IgD-negative memory B cell (primary cell): ENCODE measurements around the gene IGF2R. TPM values are rescaled to one million over a fixed set of nuclear protein-coding genes. Genes with fewer than 3 reads are reported as not detected.

Source experiments
- H3K27ac Mint-ChIP-seq, 3 donors: one replicate each; pipeline ENCODE4 v1.8.0; 2020 to 2022; ENCODE audit warnings: mild to moderate bottlenecking in 3 of 3, mixed read lengths in 3 of 3, moderate library complexity in 1 of 3
- H3K27me3 Mint-ChIP-seq: one replicate; pipeline ENCODE4 v1.8.0; 2021; ENCODE audit warnings: mixed read lengths
- H3K36me3 Mint-ChIP-seq: one replicate; pipeline ENCODE4 v1.8.0; 2020; ENCODE audit warnings: mild to moderate bottlenecking, mixed read lengths
- H3K4me1 Mint-ChIP-seq, 3 donors: one replicate each; pipeline ENCODE4 v1.8.0; 2020 to 2022; ENCODE audit warnings: mixed read lengths in 3 of 3, mild to moderate bottlenecking in 1 of 3
- H3K4me3 Mint-ChIP-seq, 4 donors: one replicate each; pipeline ENCODE4 v1.8.0; 2020 to 2022; ENCODE audit warnings: mild to moderate bottlenecking in 4 of 4, mixed read lengths in 4 of 4, moderate library complexity in 3 of 4
- H3K9me3 Mint-ChIP-seq, 3 donors: one replicate each; pipeline ENCODE4 v1.8.0; 2020 to 2021; ENCODE audit warnings: mixed read lengths in 3 of 3, mild to moderate bottlenecking in 1 of 3
- polyA plus RNA-seq: library from polyadenylated mRNA; unstranded; fragments of 300-500 nt; fragmentation: Illumina TruSeq; gene quantifications from one replicate; pipeline ENCODE4 v1.2.3, GENCODE V29; 2021

Gene IGF2R
- polyA plus RNA-seq, 1 donor from 2014 or later, result 4.7 TPM

DNA sequence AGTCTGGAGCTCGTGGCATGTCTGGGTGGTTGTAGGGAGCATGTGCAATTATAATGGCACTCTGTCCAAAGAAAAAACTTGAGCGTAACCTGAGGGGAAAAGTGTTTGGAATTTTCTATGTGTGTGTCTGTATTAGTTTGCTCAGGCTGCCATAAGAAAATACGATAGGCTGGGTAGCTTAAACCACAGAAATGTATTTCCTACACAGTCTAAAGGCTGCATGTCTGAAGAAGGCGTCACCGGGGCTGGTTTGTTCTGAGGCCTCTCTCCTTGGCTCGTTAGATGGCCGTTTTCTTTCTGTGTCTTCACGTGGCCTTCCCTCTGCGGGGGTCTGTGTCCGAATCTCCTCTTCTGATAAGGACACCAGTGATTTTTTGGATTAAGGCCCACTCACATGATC lies 59.0 kb downstream of the IGF2R start:
- no peak overlapping the region for H3K4me3 Mint-ChIP-seq
- no peaks in the 10 kb centered on the region for H3K9me3 Mint-ChIP-seq
- no peaks in the 10 kb centered on the region for H3K27me3 Mint-ChIP-seq
- H3K36me3 Mint-ChIP-seq, result peaks cover 10% of the 10 kb centered on the region
- H3K4me1 Mint-ChIP-seq, result peaks cover 4 to 8% (median 8%) of the 10 kb centered on the region in 3 donors
- H3K27ac Mint-ChIP-seq, result peak overlapping the region in 1 of 3 donors; percentile 82

DNA sequence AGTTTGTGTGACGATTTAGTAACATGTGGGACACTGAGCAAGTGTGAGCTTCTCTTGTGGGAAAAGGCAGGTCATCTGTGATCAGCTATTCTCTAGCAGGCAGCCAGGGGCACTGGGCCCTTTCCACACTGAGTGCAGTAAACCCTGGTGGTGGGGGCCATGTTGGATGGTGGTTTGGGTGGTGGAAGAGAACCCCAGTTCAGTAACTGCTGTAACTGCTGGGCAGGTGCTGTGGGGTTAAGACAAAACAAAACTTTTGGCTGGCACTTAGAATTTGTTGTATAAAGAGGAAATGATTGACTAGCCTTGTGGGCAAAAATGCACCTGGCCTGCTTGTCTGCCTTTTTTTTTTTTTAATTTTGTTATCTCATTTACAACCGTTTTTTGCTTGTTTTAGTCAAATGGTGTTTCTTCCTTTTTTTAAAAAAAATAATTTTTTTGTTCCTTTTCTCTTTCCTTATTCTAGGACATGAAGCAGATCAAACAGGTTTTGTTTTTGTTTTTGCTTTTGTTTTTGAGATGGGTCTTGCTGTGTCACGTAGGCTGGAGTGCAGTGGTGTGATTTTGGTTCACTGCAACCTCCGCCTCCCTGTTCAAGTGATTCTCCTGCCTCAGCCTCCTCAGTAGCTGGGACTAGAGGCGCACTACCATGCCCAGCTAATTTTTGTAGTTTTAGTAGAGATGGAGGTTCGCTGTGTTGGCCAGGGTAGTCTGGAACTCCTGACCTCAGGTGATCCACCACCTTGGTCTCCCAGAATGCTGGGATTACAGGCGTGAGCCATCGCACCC lies 59.8 kb downstream of the IGF2R start:
- peaks cover 10% of the 10 kb centered on the region for H3K36me3 Mint-ChIP-seq
- peak overlapping the region in 1 of 3 donors; percentile 55 for H3K27ac Mint-ChIP-seq
- no peaks in the 10 kb centered on the region for H3K27me3 Mint-ChIP-seq
- peaks cover 4 to 8% (median 8%) of the 10 kb centered on the region in 3 donors for H3K4me1 Mint-ChIP-seq
- H3K4me3 Mint-ChIP-seq, result no peak overlapping the region
- no peaks in the 10 kb centered on the region for H3K9me3 Mint-ChIP-seq

DNA sequence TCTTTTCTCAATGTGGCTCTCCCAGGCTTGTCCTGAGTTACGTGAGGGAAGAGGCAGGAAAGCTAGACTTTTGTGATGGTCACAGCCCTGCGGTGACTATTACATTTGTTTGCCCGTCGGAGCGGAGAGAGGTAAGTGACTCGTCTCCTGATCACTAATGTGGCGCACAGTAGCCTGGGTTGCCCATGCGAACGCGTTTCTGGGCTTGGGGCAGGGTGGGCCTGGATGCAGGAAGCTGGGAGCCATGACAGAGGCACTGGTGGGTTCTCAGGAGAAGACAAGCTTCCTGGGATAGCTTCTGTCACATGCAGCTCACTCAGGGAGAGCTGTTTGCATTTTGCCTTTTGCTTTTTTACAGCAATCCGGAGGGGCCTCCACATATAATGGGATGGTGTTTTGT lies 60.6 kb downstream of the IGF2R start:
- Mint-ChIP-seq H3K27ac (no peak overlapping the region), H3K27me3 (no peaks in the 10 kb centered on the region), H3K36me3 (peaks cover 10% of the 10 kb centered on the region), H3K4me3 (no peak overlapping the region), H3K4me1 (peaks cover 4 to 8% (median 8%) of the 10 kb centered on the region in 3 donors), H3K9me3 (no peaks in the 10 kb centered on the region)

DNA sequence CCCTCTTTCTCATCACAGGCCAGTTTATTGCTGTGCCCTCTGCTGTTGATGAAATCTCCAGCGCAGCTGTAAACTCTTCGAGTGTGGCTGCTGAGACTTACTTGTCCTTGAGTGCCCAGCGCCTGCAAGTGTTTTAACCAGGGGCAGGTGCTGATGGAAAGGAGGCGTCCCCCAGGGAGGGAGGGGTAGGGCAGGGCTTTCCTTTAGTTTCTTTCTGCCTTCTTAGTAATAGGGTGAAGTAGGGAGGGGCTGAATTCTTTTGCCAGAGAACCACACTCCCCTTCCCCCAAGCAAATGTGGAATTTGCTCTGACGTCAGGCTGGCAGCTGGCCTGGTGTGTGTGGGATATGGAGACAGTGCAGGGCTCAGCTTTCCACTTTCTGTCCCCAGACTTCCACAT lies 61.2 kb downstream of the IGF2R start:
- H3K27me3 Mint-ChIP-seq, result no peaks in the 10 kb centered on the region
- H3K27ac Mint-ChIP-seq, result no peak overlapping the region
- H3K36me3 Mint-ChIP-seq, result peaks cover 12% of the 10 kb centered on the region
- no peaks in the 10 kb centered on the region for H3K9me3 Mint-ChIP-seq
- H3K4me3 Mint-ChIP-seq, result no peak overlapping the region
- peaks cover 4 to 8% (median 8%) of the 10 kb centered on the region in 3 donors for H3K4me1 Mint-ChIP-seq

DNA sequence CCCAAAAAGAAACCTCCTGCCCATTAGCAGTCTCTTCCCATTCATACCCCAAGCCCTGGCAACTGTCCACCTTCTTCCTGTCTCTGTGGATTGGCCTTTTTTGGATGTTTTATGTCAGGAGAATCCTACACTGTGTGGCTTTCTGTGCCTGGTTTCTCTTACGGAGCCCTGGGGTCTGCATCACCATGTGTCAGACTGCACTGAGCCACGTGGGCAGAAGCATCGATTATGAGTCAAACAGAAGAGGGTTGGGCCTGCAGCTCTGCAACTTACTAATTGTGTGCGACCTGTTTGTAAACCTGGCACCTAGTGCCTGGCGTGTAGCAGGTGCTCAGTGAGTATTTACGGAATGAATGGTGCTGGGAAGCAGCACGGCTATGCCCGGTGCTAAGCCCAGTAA lies 62.6 kb downstream of the IGF2R start:
- no peaks in the 10 kb centered on the region for H3K27me3 Mint-ChIP-seq
- no peak overlapping the region for H3K4me3 Mint-ChIP-seq
- H3K4me1 Mint-ChIP-seq, result peaks cover 4 to 9% (median 8%) of the 10 kb centered on the region in 3 donors
- H3K9me3 Mint-ChIP-seq, result no peaks in the 10 kb centered on the region
- peaks cover 21% of the 10 kb centered on the region for H3K36me3 Mint-ChIP-seq
- H3K27ac Mint-ChIP-seq, result peak overlapping the region in 1 of 3 donors; percentile 67

DNA sequence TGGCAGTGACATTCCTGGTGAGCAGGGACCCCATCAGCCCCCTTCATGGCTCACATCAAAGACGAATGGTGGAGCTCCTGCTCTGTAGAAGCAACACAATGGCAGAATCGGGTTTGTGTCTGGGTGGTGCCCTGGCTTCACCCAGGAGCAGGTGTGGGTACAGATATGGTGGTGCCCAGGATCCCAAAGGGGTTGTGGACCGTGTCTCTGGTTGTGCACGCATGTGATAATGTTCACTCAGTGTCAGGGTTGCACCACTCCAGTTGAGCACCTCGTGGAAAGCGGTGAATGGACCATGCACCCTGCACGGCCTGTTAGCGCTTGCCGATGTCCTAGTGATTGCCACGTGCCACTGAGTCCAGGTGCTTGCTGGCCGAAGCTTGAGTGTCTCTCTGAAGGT lies 63.0 kb downstream of the IGF2R start:
- Mint-ChIP-seq H3K27me3 (no peaks in the 10 kb centered on the region), H3K36me3 (peaks cover 21% of the 10 kb centered on the region), H3K27ac (peak overlapping the region in 1 of 3 donors; percentile 67), H3K4me3 (no peak overlapping the region), H3K4me1 (peaks cover 4 to 10% (median 8%) of the 10 kb centered on the region in 3 donors), H3K9me3 (no peaks in the 10 kb centered on the region)

DNA sequence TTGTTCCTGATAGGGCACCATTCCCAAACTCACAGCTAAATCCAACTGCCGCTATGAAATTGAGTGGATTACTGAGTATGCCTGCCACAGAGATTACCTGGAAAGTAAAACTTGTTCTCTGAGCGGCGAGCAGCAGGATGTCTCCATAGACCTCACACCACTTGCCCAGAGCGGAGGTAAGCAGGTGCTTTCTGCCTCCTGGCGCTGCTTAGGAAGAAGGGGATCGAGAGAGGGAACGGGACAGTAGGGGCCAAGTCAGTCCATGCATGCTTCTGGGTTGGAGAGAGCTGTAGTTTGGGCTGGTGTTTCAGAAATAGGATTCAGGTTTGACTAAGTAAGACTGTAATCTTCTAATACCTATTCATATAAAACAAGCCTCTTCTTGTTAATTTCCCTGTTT lies 63.7 kb downstream of the IGF2R start:
- Mint-ChIP-seq H3K27me3 (no peaks in the 10 kb centered on the region), H3K36me3 (peaks cover 21% of the 10 kb centered on the region), H3K9me3 (no peaks in the 10 kb centered on the region), H3K27ac (no peak overlapping the region), H3K4me1 (peaks cover 4 to 10% (median 6%) of the 10 kb centered on the region in 3 donors), H3K4me3 (no peak overlapping the region)

DNA sequence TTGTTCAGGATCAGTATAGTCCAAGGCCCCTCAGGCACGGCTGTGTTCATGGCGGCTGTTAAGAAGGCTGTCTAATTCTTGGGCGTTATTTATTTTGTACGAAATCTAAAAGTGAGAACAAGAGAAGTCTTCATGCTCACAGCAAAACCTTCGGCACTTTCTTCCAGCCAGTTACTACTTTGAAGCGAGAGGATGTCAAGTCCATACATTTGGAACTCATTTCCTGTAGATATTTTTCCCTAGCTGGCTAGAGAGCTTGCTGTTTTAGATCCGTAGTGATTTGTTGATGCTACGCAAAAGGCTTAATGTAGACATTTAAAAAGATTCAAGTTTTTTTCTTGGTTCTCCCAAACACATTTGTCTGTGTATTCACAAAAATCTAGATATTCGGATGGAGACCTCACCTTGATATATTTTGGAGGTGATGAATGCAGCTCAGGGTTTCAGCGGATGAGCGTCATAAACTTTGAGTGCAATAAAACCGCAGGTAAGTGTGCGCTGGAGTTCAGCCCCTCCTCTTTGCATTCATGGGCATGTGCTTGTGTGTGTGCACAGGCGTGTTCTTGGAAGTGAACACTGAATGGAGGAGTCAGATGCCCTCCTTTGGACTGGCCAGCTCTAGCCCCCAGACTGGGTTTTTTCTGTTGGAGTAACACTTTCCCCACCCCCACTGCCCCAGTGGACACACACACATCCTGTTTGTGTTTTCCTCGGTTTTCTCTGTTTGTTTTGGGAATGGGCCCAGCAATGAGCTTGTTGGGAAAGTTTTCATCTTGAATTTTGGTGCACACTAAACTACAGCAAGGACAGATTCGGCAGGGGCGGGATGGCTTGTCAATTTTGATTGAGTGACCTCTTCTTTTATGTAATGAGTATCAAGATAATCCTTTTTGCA lies 65.4 kb downstream of the IGF2R start:
- peaks cover 0 to 5% (median 0%) of the 10 kb centered on the region in 3 donors for H3K4me1 Mint-ChIP-seq
- H3K27ac Mint-ChIP-seq, result no peak overlapping the region
- no peaks in the 10 kb centered on the region for H3K9me3 Mint-ChIP-seq
- H3K36me3 Mint-ChIP-seq, result peaks cover 17% of the 10 kb centered on the region
- no peak overlapping the region for H3K4me3 Mint-ChIP-seq
- H3K27me3 Mint-ChIP-seq, result no peaks in the 10 kb centered on the region

DNA sequence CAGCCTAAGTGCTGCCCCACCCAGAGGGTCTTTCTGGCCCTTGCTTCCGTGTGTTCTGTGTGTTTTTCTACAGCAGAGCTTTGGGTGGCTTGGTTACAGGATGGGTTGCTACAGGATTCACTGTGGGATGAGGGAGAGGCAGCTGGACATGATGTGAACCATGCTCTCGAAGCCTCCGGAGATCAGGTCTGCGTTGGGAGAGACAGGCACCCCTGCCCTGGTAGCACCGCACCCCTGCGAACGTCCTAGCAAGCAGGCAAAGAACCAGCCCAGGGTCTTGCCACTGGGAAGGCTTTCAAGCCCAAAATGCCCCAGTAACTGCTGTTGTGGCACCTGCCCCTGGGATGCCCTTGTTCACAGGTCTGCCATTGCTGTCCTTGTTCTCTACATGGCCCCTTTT lies 66.4 kb downstream of the IGF2R start:
- no peak overlapping the region for H3K4me3 Mint-ChIP-seq
- no peaks in the 10 kb centered on the region for H3K9me3 Mint-ChIP-seq
- H3K36me3 Mint-ChIP-seq, result peaks cover 17% of the 10 kb centered on the region
- H3K27ac Mint-ChIP-seq, result no peak overlapping the region
- H3K27me3 Mint-ChIP-seq, result no peaks in the 10 kb centered on the region
- H3K4me1 Mint-ChIP-seq, result peaks cover 0 to 5% (median 2%) of the 10 kb centered on the region in 3 donors

DNA sequence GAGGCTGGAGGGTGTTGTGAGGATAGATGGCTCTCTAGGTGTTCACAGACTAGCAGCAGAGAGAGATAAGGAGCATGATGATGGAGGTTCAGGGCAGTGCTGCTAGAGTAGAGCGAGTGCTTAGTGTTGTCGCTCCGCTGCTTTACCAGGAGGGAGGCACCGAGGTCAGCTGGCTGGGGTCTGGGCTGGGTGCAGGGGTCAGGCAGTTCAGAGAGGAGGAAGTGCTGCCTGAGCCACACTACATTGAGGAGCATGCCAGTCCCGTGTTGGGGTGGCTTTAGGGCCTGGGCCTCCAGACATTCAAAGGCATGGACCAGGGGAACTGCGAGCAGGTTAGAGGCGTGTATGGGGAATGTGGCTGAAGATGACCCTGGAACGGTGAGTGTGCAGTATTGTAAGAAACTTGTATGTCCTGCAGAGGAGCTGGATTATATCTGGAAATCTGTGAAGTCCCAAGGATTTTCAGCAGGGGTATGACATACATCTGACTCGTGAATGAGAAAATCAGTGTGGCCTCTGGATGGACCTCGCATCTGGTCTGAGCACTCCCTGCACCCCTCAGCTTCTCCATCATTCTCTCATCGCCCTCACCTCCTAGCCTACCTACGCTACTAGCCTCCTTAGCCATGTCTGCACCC lies 66.9 kb downstream of the IGF2R start:
- H3K4me3 Mint-ChIP-seq, result no peak overlapping the region
- peak overlapping the region in 1 of 3 donors; percentile 57 for H3K27ac Mint-ChIP-seq
- peaks cover 17% of the 10 kb centered on the region for H3K36me3 Mint-ChIP-seq
- peaks cover 0 to 5% (median 2%) of the 10 kb centered on the region in 3 donors for H3K4me1 Mint-ChIP-seq
- no peaks in the 10 kb centered on the region for H3K9me3 Mint-ChIP-seq
- no peaks in the 10 kb centered on the region for H3K27me3 Mint-ChIP-seq

DNA sequence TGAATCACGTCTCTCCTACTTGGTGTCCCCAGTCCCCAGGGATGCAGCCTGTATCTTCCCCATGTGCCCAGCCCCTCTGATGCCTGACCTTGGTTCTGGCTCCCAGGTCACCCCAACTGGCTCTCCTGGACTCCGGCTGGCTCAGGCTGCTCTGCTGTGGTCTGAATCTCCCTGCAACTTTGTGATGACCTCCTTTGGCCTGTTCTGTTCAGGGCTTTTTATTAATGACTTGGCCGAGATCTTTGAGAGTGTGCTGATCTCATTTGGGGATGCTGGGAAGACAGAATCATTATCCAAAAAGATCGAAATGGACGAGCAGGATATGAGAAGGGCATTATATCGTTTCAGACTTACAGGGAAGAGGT lies 67.4 kb downstream of the IGF2R start:
- Mint-ChIP-seq H3K4me1 (peaks cover 0 to 3% (median 2%) of the 10 kb centered on the region in 3 donors), H3K36me3 (peaks cover 15% of the 10 kb centered on the region), H3K27ac (peak overlapping the region in 1 of 3 donors; percentile 57)

DNA sequence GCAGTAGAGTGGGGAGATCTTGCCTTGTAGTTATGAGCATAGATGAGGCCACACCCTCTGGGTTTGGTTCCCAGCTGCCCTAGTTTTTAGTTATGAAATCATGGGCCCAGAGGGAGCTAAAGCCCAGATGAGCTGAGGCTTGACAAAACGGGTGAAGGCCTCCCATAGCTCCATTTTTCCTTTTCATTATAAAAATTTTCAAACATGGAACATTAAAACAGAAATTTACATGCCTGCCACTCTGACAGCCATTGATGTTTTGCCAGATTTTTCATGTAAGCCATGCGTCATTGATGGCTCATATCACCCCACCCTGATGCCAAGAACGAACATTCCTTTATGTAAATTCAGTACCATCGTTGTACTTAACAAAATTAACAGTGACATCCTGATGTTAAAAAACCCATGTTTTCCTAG lies 67.9 kb downstream of the IGF2R start:
- H3K4me3 Mint-ChIP-seq, result no peak overlapping the region
- peaks cover 11% of the 10 kb centered on the region for H3K36me3 Mint-ChIP-seq
- H3K27ac Mint-ChIP-seq, result peak overlapping the region in 1 of 3 donors; percentile 57
- no peaks in the 10 kb centered on the region for H3K27me3 Mint-ChIP-seq
- no peaks in the 10 kb centered on the region for H3K9me3 Mint-ChIP-seq
- H3K4me1 Mint-ChIP-seq, result peaks cover 0 to 2% (median 2%) of the 10 kb centered on the region in 3 donors

More for the DNA sequence above, 67.4 kb downstream of the IGF2R start:
- Mint-ChIP-seq H3K9me3 (no peaks in the 10 kb centered on the region), H3K4me3 (no peak overlapping the region), H3K27me3 (no peaks in the 10 kb centered on the region)

DNA sequence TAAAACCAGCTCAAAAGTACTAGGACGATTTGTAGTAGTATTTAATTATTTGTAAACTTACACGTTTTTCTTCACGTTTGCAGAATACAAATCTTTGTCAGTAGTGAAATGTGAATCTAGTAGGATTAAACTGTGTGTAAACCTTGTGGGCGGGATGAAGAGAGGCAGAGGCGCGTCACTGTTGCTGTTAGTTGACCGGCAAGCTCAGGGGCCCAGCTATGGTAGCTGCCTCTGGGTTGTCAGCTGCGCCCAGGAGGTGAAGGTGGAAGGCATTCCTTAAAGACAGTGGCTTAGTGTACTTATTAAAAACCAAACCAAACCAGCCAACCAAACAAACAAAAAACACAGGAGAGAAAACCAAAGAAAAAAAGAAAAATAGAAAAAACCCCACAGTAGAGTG lies 69.6 kb downstream of the IGF2R start:
- no peaks in the 10 kb centered on the region for H3K27me3 Mint-ChIP-seq
- no peaks in the 10 kb centered on the region for H3K9me3 Mint-ChIP-seq
- H3K27ac Mint-ChIP-seq, result peak overlapping the region in 1 of 3 donors; percentile 32
- peak overlapping the region in 1 of 4 donors; percentile 12 for H3K4me3 Mint-ChIP-seq
- H3K36me3 Mint-ChIP-seq, result peaks cover 11% of the 10 kb centered on the region
- H3K4me1 Mint-ChIP-seq, result peaks cover 0 to 2% (median 2%) of the 10 kb centered on the region in 3 donors

DNA sequence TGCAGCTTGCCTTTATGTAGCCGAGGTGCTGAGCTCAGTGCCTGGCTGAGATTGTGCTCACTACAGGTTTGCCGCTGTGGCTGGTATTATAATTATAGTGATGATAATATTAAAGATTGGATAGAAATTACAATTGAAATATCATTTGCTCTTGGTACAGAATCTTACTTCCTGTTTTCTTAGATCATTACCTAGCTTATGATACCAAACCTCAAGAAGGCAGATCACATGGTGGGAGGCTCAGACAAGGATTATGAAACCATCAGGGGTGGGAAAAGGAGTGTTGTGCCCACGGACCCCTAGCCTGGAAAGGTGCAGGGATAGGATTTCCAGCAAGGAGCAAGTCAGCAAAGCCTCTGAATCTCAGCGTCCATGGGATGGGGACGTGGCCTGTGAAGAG lies 70.6 kb downstream of the IGF2R start:
- Mint-ChIP-seq H3K27ac (no peak overlapping the region), H3K4me1 (peaks cover 0 to 2% (median 2%) of the 10 kb centered on the region in 3 donors), H3K36me3 (peaks cover 14% of the 10 kb centered on the region)

DNA sequence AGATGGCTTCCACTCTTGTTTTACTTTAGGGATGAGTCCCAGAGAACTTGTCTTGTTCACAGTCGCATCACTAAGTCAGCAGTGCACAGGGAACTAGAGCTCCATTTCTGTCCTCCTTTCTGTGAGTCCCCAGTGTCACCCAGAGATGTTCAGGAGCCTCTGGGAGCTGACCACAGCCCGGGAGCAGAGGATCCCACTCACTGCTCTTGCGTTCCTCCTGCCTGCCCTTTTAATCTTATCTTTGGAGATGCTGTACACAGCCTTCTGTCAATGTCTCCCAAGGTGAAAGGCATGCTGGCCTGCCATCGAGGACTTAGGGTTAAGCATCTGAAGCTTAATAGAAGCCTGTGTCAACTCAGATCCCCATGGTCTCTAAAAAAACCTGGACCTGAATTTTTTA lies 71.2 kb downstream of the IGF2R start:
- H3K36me3 Mint-ChIP-seq, result peaks cover 12% of the 10 kb centered on the region
- H3K4me3 Mint-ChIP-seq, result no peak overlapping the region
- H3K27ac Mint-ChIP-seq, result no peak overlapping the region
- H3K27me3 Mint-ChIP-seq, result no peaks in the 10 kb centered on the region
- no peaks in the 10 kb centered on the region for H3K9me3 Mint-ChIP-seq
- H3K4me1 Mint-ChIP-seq, result peaks cover 0 to 2% (median 2%) of the 10 kb centered on the region in 3 donors

More for the DNA sequence above, 70.6 kb downstream of the IGF2R start:
- Mint-ChIP-seq H3K4me3 (no peak overlapping the region), H3K27me3 (no peaks in the 10 kb centered on the region), H3K9me3 (no peaks in the 10 kb centered on the region)
